Neural progenitor cell (in vitro differentiated cells): Measurements from ENCODE around the gene CERS6.

ENCODE experiments used
- CTCF ChIP-seq: fragments of 200-600 bp; sonication (generic); IDR thresholded peaks from 2 replicates; pipeline ENCODE4 v1.5.1; 2017; ENCODE audit warnings: antibody characterized with exemption, mild to moderate bottlenecking
- EZH2 ChIP-seq: fragments of 200-600 bp; sonication (generic); IDR thresholded peaks from 2 replicates; pipeline ENCODE4 v1.6.1; 2017; ENCODE audit warnings: antibody characterized with exemption, mild to moderate bottlenecking, moderate library complexity
- EZH2phosphoT487 ChIP-seq: fragments of 200-600 bp; sonication (generic); IDR thresholded peaks from 2 replicates; pipeline ENCODE4 v1.6.1; 2017; ENCODE audit warnings: antibody characterized with exemption

GRCh38 chr2:168661863-168662256, 205.8 kb downstream of the CERS6 start:
- TF ChIP-seq CTCF (no peak), EZH2phosphoT487 (no peak), EZH2 (no peak)
